GM19025 (cell line): Measurements from ENCODE around the gene KLHDC8B.
"Not testable (repeated sequence)": the region's sequence is repeated elsewhere in the genome, so short reads cannot be mapped to it uniquely, and the experiment has no call there.

Source experiments
- ATAC-seq: cut with Tn5 transposase; IDR thresholded peaks from one replicate; pipeline ENCODE4 v1.9.1; 2021; ENCODE audit warnings: mild to moderate bottlenecking, low read depth, moderate library complexity; ENCODE audit not compliant: unreplicated experiment

The KLHDC8B gene

DNA sequence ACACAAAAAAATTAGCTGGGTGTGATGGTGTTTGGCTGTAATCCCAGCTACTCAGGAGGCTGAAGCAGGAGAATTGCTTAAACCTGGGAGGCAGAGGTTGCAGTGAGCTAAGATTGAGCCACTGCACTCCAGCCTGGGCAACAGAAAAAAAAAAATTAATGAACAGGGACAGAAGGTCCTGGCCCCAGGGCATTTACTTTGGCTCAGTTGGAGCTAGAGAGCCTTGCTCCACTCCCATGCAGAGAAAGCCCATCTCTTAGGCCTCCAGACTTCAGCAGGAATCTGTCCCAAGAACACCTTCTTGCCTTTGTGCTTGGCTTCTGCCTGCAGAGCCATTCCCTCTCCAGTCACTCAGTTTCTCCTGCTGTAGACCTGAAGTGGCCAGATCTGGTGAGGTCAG, 8.7 kb downstream of the KLHDC8B start:
- no peak for ATAC-seq

GRCh38 chr3:49181351-49181750, 10.0 kb downstream of the KLHDC8B start:
- ATAC-seq, result no peak

DNA sequence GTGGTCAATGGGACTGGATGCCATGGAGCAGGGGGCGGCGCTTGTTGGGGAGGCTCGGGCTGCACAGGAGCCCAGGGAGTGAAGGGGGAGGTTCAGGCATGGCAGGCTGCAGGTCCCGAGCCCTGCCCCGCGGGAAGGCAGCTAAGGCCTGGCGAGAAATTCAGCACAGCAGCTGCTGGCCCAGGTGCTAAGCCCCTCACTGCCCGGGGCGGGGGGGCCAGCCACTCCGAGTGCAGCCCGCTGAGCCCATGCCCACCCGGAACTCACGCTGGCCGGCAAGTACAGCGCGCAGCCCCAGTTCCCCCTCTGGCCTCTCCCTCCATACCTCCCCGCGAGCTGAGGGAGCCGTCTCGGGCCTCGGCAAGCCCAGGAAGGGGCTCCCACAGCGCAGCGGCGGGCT, 11.3 kb downstream of the KLHDC8B start:
- ATAC-seq, result no peak

- ATAC-seq, result no peak
Measured at GRCh38 chr3:49183873-49184272, 12.5 kb downstream of the KLHDC8B start.

GRCh38 chr3:49191741-49192140, 20.3 kb downstream of the KLHDC8B start:
- ATAC-seq, result no peak

DNA sequence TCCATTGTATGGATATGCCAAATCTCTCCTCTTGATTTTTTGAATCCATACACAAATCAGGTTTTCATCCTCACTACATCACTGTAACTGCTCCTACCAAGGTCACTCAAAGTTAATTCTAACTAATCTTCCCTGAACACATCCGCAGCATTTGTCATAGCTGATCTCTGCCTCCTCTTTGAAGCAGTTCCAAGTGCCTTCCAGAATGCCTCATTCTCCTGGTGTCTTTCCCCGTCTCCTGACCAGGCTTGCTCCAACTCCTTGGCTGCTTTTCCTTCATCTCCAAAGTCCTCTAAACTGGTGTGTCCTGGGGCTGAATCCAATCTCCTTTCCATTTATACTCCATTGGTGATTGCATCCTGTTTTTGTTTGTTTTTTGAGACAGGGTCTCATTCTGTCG, 26.8 kb downstream of the KLHDC8B start:
- no peak for ATAC-seq

DNA sequence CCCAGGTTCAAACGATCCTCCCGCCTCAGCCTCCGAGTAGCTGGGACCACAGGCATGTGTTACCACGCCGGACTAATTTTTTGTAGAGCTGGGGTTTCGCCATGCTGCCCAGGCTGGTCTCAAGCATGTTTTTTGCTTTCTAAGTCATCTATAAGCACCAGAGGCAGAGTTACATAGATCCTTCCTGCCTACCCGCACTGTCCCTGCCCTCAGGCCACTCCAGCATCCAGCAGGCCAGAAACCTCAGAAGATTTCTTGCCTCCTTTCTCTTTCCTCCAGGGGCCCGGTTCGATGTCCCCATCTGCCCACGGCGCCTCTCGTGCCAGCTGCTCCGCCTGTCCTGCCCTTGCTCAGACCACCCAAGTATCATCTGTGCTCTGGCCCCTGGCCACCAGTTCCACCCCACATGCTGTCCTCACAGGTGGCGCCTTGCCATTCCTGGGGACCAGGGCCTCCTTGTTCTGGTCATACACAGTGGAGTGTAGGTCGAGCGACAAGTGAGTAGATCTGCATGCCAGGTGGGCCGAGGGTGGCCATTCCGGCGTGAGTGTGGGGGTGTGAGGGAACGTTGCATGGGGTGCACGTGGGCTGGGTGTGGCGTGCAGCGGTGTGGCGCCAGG, 27.3 kb downstream of the KLHDC8B start:
- no peak for ATAC-seq

GRCh38 chr3:49199239-49199899, 28.0 kb downstream of the KLHDC8B start:
- no peak for ATAC-seq

DNA sequence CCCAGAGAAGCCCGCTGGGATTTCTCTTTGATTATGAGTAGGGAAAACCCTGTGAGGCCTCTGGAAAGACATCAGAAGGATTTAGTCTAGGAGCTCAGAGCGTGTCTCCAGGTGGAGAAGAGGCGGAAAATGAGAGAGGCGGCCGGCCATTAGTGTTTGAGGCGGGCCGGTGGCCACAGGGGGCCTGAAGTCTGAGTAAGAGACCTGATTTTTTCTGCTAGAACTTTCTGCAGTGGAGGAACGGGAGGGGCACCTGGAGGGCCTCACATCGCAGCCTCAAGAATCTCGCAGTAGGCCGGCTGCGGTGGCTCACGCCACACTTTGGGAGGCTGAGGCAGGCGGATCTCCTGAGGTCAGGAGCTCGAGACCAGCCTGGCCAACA, 28.5 kb downstream of the KLHDC8B start:
- ATAC-seq, result no peak

GRCh38 chr3:49213541-49213943, 42.1 kb downstream of the KLHDC8B start:
- no peak for ATAC-seq

- no peak for ATAC-seq
Measured at GRCh38 chr3:49213998-49214397, 42.6 kb downstream of the KLHDC8B start.

DNA sequence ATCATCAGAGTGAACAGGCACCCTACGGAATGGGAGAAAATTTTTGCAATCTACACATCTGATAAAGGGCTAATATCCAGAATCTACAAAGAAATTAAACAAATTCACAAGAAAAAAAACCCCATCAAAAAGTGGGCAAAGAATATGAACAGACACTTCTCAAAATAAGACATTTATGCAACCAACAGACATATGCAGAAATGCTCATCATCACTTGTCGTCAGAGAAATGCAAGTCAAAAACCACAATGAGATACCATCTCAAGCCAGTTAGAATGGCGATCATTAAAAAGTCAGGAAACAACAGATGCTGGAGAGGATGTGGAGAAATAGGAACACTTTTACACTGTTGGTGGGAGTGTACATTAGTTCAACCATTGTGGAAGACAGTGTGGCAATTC, 45.3 kb downstream of the KLHDC8B start:
- not testable (repeated sequence) for ATAC-seq

DNA sequence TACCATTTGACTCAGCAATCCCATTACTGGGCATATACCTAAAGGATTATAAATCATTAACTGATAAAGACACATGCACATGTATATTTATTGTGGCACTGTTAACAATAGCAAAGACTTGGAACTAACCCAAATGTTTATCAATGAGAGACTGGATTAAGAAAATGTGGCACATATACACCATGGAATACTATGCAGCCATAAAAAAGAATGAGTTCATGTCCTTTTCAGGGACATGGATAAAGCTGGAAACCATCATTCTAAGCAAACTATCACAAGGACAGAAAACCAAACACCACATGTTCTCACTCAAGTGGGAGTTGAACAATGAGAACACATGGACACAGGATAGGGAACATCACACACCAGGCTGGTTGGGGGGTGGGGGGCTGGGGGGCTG, 45.7 kb downstream of the KLHDC8B start:
- ATAC-seq, result not testable (repeated sequence)

DNA sequence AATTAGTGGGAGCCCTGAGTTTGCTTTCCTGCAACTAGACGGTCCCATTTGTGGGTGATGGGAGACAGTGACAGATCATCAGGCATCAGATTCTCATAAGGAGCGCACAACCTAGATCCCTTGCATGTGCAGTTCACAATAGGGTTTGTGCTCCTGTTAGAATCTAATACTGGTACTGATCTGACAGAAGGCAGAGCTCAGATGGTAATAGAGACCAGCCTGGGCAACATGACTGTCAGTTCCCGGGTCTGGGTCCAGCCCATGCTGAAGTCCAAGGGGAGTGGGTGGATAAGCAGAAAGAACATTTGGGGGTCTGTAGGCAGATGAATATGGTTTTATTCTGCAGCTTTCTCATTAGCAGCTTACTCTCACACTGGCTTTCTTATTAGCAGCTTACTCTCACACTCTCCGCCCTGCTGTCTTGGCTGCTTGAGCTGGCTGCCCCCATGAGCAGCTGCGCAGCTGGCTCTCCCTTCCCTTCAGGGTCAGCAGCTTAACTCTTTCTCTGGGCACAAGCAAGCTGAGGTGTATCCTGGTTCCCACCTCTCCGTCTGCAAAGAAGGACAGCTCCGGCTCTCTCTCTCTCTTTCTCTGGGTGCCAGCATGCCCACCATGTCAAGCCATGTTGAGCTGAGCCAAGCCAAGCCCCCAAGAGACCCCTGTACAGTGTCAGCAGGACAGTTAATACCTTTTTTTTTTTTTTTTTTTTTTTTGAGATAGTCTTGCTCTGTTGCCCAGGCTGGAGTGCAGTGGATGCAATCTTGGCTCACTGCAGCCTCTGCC, 46.5 kb downstream of the KLHDC8B start:
- ATAC-seq, result no peak

- ATAC-seq, result not testable (repeated sequence)
Measured at GRCh38 chr3:49218471-49218989, 47.1 kb downstream of the KLHDC8B start.

GRCh38 chr3:49219132-49219531, 47.7 kb downstream of the KLHDC8B start:
- no peak for ATAC-seq

DNA sequence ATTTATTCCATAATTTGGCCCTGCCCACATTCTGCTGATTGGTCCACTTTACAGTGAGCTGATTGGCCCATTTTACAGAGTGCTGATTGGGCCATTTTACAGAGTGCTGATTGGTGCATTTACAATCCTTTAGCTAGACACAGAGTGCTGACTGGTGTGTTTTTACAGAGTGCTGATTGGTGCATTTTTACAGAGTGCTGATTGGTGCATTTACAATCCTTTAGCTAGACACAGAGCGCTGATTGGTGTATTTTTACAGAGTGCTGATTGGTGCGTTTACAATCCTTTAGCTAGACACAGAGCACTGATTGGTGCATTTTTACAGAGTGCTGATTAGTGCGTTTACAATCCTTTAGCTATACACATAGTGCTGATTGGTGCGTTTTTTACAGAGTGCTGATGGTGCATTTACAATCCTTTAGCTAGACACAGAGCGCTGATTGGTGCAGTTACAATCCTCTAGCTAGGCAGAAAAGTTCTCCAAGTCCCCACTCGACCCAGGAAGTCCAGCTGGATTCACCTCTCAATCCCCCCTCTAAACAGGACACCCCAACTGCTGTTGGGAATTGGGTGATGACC, 49.7 kb downstream of the KLHDC8B start:
- ATAC-seq, result not testable (repeated sequence)

DNA sequence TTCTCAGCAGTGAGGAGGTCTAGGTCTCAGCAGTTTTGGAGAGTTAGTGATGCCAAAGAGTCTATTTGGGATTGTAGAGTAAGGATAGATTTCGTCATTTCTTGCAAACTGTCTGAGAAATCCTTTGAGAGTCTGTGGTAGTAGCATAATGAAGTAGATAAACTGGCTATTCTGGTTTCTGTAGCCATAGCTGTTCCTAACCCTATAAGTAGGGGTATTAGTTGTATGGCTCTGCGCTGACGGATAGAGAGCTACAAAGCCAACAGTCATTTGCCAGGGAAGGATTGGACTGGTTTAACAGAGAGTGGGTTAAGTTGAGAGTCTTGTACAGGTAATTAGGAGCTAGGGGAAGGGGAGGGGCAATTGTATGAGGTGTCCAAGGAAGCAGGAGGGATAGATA, 50.6 kb downstream of the KLHDC8B start:
- no peak for ATAC-seq
